ENCODE data around the gene AP1AR.
"Not testable (repeated sequence)": the region's sequence is repeated elsewhere in the genome, so short reads cannot be mapped to it uniquely, and the experiment has no call there.

AP1AR gene

DNA sequence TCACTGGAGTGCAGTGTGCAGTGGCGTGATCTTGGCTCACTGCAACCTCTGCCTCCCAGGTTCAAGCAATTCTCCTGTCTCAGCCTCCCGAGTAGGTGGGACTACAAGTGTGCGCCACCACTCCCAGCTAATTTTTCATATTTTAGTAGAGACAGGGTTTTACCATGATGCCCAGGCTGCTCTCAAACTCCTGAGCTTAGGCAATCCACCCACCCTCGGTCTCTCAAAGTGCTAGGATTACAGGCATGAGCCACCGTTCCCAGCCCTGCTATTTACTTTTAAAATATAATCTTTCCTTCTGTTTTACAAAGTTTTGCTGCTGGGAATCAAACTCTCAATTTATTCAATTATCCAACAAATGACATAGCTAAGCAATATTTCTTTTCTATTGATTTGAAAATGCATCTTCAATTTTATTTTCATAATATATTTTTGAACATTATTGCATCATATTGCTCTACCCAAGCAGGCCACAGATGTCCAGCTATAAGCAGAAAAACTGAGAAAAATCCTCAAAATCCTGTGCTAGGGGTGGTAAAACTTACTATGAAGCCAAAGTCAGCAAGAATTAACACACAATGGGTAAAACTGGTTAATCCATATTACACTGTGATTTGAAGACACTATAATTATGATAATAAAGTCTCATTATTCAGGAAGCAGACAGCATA lies 48.9 kb downstream of the AP1AR start:
- no peak for DNase-seq

DNA sequence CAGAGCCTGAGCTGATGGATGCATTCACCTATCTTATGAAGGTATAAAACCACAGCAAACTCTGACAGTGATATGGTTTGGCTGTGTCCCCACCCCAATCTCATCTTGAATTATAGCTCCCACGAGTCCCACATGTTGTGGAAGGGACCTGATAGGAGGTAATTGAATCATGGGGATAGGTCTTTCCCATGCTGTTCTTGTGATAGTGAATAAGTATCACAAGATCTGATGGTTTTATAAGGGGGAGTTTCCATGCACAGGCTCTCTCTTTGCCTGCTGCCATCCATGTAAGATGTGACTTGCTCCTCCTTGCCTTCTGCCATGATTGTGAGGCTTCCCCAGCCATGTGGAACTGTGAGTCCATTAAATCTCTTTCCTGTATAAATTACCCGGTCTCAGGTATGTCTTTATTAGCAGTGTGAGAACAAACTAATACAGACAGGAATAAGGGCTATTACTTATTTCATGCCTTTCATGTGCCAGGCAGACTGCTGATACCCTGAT lies 50.4 kb downstream of the AP1AR start:
- not testable (repeated sequence) for DNase-seq

DNA sequence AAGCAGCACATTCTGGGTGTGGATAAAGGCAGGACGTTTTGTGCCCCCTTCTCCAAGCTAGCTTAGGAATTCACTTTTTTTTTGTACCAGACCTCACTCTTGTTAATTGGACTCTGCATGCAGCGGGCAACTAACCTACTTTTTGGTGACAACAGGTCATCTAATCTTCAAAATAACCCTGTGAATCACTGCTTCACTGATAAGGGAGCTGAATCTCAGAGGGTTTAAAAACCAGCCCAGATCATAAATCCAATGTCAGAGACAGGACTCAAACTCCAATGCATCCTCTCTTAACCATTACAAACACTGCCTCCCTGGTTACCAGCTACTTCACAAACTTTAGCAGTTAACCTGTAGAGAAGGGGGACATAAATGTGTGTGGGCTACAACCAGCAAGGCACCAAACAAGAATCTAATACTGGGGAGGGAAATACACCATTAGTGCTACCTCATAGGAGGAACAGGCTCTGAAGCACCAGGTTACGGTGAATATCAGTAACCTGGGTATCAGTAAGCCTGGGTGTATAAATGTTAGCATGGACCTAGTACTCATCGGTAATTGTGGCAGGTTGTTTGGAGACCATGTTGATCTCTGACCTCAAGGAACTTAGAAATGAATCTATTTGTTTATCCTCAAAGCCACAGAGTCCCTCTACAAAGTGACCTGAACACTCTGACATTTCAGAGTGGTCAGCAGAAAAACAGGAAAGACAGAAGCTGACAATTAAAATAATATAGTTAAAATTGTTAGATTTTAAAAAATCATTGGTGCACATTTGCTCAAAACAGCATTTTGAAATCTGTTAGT lies 51.5 kb downstream of the AP1AR start:
- DNase-seq: no peak

GRCh38 chr4:112284166-112284565 lies 52.6 kb downstream of the AP1AR start:
- no peak for DNase-seq

DNA sequence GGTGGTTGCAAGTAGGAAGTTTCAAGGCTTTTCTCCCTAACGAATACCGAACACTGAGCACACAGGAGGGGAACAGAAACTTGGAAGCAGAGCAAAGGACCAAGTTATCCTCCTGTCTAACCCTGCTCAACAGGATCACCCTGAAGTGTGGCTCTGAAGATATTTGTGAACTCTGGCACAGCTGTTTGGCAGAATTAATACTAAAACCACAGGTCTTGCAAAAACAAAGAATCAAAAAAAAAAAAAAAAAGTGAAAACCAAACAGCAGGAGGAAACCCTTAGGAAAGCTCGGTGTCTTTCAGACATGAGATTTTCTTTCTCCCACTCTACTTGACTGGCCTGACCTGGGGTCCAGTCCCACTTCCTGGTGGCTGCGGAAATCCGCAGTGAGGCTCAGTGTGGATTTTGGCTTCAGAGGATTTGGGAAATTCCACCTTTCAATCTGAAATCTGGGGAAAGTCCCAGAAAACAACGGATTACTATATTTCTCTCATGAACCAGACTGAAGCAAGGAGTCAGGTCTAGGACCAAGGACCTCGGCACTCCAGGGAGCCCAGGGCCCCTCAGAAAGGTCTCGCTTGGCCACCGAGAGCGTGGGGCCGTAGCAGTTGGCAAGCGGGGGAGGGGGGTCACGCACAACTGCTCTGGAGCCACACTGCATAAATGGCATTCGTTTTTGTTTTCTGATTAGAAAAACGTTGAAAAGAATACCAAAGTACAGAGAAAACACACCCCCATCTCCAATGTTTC lies 53.2 kb downstream of the AP1AR start:
- DNase-seq: peak; percentile 41

DNA sequence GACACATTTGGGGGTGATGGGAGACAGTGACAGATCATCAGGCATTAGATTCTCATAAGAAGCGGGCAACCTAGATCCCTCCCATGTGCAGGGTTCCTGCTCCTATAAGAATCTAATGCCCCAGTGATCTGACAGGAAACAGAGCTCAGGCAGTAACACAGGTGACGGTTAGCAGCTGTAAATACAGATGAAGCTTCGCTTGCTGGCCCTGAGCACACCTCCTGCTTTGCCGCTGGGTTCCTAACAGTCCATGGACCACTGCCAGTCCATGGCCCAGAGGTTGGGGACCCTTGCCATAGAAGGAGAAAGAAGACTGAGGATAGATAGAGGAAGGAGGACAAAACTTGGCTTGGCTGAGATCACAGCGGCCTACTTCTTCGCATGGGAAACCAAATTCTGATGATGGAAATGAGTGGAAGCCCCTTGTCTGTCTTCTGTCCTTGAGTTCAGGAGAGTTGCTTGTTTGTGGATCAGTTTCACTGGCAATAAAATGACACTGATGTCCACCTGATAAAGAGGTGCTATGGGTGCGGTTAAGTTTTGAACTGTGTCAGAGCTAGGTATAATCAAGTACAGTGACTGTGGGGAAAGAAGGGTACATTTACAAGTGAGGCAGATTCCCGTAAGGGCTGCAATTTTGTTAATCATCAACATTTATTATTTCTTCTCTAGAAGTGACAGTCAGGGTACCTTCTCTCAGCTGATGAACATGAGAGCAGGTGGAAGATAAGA lies 55.8 kb downstream of the AP1AR start:
- no peak for DNase-seq

DNA sequence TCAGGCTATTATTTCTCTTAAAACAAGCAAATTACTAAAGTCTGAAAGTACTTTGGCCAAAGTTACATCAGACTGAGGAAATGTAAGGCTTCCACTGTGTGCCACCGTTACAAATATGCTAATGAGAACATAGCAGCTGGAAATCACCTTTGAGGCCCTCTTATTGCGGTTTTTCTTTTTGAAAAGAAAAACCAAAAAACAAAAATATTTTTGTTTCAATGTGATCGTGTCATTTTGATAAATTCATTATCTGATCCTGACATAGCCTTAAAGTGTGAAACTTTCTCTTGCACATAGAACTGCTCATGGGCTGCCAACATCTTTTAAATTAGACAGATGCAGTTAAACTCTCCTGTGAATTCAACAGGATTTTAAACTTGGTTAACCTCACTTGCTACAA lies 56.9 kb downstream of the AP1AR start:
- DNase-seq: no peak

DNA sequence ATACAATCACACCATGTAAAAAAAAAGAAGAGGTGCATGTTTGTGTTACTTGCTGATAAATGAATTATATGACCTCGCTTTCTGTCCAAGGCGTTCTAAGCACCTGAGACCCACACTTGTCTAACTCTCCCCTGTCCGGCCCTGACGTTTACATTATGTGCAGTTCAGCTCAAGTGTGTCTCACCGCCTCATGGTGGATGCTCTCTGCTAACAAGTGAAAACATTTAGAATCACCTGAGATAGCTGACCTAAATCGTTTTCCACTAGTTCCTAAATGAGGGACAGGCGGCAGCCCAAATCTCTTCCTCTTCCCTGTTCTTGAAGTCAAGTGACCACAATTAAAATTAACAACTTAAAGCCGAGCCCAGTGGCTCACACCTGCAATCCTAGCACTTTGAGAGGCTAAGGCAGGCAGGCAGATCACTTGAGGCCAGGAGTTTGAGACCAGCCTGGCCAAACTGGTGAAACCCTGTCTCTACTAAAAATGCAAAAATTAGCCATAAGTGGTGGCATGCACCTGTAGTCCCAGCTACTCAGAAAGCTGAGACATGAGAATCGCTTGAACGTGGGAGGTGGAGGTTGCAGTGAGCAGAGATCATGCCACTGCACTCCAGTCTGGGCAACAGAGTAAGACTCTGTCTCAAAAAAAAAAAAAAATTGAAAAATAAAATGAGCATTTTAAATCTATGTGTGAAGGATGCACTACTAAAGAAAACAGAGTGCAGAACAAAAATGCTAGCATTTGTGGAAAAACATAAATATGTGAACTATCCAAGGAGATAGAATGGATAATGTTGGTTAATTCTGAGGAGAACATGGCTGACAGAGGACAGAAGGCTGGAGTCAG lies 58.0 kb downstream of the AP1AR start:
- DNase-seq: no peak

DNA sequence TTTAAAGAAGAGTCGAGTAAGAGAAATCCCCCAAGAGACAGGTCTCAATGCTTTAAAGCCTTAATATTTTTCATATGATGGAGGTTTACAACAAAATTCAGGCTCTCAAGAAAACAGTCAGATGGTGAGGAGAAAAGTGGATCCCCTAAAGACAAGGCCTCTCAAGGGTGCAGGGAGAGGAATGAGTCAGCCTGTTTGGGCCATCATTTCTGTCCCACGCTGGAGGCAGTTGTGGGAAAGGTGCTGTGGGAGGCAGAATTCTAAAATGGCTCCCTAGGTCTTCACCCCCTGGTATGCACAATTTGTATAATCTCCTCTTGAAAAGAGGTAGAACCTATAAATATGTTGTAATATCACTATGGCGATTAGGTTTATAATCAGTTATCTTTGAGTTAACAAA lies 58.8 kb downstream of the AP1AR start:
- DNase-seq: no peak

DNA sequence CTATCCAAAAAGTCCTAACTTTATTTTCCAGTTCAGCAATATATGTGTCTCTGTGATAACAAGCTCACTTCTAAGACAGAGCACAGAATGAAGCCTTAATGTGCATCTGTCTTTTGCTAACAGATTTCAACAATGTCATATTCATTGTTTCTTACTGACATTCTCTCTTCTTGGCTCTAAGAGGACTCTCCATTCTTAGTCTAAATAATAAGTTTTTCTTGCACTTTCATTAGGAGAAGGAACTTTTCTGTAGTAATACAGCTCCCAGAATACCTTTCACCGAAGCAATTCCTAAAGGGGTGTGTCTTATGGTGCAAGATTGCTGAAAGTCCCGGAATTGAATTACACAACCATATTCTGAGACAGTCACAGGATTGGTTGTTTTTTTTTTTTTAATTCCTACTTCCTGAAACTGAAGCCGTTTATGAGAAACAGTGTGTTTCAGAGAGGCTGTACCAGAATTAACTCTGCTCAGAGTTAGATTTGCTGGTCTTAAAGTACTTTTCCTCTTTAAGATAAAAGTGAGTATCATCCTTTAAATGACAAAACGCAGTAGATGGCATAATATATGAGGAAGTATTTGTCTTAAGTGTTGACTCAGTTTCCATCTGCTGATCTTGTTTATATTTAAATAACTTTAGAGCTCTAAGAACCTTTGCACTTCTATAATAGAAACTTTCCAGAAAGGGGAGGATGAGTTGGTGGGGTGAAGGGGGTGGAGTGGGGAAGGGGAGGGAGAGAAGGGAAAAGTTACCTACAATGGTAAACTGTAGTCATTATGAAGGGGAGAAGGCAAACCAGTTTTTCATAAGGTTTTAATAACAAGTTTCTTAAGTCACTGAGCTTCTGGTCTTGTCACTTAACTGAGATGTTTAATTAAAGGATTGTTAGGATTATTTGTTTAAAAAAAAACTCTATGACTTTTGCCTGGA lies 65.6 kb downstream of the AP1AR start, which contains the start of gene ALPK1:
Gene ALPK1, plus strand, starts transcription at position 421 of the 932 bp plus-strand sequence.
- DNase-seq: peak; percentile 72

- no peak for DNase-seq
Observed at GRCh38 chr4:112299721-112300120, 68.1 kb downstream of the AP1AR start.

DNA sequence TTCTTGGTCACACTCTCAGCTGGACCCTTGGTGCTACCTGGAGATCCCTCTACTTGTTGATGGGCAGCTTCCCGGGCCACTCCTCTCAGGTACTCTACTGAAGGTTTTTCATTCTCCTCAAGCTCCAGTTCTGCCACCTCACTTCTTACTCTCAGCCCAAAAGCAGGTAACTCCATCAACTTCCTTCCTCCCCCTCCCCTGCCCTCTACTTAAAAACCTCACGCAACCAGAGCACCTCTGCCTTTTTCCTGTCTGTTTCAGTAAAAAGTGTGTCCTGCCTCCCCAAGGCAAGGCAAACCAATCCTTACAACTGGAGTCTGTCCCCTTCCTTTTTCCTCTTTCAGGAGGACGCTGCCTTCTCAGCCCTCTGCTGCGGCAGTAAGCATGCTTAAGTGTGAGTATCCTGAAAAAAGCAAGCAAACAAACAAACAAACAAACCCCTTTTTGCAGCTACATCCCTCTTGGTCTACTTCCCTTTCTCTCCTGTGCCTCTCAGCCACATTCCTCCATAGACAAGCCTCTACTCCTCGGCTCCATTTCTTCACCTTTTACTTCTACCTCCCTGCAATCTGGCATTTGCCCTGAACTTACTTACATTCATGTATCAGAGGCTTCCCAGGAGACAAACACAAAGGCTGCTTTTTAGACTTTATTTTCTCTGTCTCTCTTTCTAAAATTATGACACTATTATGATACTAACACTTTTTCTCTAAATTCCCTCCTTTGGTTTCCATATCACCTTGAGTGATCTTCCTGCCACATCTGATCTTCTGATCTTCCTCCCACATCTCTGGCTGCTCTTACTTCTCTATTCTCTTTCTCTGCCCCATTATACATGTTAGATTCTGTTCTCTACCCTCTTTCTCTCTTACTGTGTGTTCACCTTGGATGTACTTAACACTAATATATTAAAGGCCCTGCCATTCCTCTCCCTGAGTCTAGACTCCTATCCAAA lies 71.0 kb downstream of the AP1AR start:
- no peak for DNase-seq

- not testable (repeated sequence) for DNase-seq
Observed at GRCh38 chr4:112305477-112305876, 73.9 kb downstream of the AP1AR start.

GRCh38 chr4:112309263-112309791 lies 77.7 kb downstream of the AP1AR start:
- DNase-seq: not testable (repeated sequence)

DNA sequence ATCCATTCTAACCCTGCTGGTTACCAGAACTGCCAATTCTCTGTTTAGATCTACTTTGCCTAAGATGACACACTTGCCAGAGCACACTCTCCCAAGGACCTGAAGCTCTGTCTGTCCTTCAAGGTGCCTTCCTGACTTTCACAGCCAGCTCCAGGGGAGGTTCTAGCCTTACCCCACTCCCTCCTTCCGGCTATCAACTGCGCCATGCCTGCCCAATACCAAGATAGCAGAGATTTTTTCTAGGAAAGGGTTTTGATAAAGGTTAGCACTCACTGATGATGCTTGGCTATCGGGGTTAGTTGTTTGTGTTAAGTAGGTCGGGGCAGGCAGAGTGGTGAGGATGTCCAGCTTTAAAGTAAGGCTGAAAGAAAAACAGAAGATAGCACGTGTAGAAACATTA lies 79.9 kb downstream of the AP1AR start:
- DNase-seq: no peak

DNA sequence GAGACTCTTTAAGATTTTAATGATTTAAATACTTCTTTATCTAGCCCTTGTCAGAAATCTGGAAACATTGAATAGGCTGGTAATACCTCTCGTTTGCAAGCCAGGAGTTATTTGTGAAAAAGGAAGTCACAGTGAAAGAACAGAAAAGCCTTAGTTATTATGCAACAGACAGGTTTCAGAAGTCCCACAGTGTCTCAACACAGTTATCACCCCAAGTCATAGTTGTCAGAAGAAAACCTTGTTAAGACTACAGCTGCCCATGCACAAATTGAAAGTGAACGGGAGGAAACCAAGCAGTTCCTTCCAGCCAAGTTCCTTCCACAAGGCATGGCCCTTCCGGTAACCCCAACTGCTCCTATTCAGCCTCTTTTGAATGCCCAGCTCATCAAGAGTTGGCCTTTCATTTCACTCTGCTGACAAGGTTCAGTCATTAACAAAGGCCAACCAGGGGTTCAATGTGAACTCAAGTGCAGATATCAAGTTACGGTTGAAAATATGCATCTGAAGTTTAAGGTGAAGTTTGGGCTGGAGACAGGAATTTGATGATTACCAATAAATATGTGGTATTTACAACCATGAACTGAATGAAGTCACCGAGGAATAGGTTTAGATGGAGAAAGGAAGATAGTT lies 81.1 kb downstream of the AP1AR start:
- no peak for DNase-seq

GRCh38 chr4:112315446-112315845 lies 83.9 kb downstream of the AP1AR start:
- no peak for DNase-seq

DNA sequence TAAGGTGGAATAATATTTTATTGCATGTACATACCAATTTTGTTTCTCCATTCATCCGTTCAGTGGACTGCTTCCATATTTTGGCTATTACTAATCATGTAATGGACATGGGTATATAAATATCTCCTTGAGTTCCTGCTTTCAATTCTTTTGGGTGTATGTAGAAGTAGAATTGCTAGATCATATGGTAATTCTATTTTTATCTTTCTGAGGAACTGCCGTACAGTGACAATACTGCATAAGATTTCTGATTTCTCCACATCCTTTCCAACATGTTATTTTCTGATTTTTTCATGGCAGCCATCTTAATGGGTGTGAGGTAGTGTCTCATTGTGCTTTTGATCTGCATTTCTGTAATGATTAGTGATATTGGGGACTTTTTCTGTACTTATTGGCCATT lies 84.8 kb downstream of the AP1AR start:
- DNase-seq: no peak

Measured in kidney glomerular epithelial cell (primary cell).